GM23248 (cell line): ENCODE measurements around the gene NEURL4. TPM values are rescaled to one million over a fixed set of nuclear protein-coding genes. Genes with fewer than 3 reads are reported as not detected.

Experiments
- DNase-seq: peaks from one replicate; pipeline ENCODE4 v3.0.0-alpha.2; 2015
- H2AFZ ChIP-seq: fragments of 200-600 bp; sonication (generic); 2 replicates; pipeline ENCODE4 v1.6.1; 2016; ENCODE audit warnings: antibody characterized with exemption
- H3F3A ChIP-seq: fragments of 200-600 bp; sonication (generic); 2 replicates; pipeline ENCODE4 v1.6.1; 2016; ENCODE audit warnings: mild to moderate bottlenecking, antibody characterized with exemption, mixed run types; ENCODE audit not compliant: insufficient read depth
- H3K27ac ChIP-seq: fragments of 200-600 bp; sonication (generic); 2 replicates; pipeline ENCODE4 v1.5.1; 2016; ENCODE audit warnings: mild to moderate bottlenecking
- H3K27me3 ChIP-seq: fragments of 200-600 bp; sonication (generic); replicated peaks from 2 replicates; pipeline ENCODE4 v1.6.1; 2016; ENCODE audit warnings: mild to moderate bottlenecking; ENCODE audit not compliant: insufficient read depth
- H3K36me3 ChIP-seq: fragments of 200-600 bp; sonication (generic); 2 replicates; pipeline ENCODE4 v1.6.1; 2016; ENCODE audit warnings: low read depth, mild to moderate bottlenecking
- H3K4me1 ChIP-seq: fragments of 200-600 bp; sonication (generic); 2 replicates; pipeline ENCODE4 v1.6.1; 2016; ENCODE audit warnings: mild to moderate bottlenecking; ENCODE audit not compliant: insufficient read depth
- H3K4me2 ChIP-seq: fragments of 200-600 bp; sonication (generic); one replicate; pipeline ENCODE4 v1.6.1; 2016; ENCODE audit warnings: mild to moderate bottlenecking; ENCODE audit not compliant: unreplicated experiment
- H3K4me3 ChIP-seq: fragments of 200-600 bp; sonication (generic); 2 replicates; pipeline ENCODE4 v1.5.1; 2016; ENCODE audit warnings: mild to moderate bottlenecking
- H3K79me2 ChIP-seq: fragments of 200-600 bp; sonication (generic); 2 replicates; pipeline ENCODE4 v1.6.1; 2016; ENCODE audit warnings: mild to moderate bottlenecking; ENCODE audit not compliant: insufficient read depth
- H3K9ac ChIP-seq: fragments of 200-600 bp; sonication (generic); 2 replicates; pipeline ENCODE4 v1.6.1; 2016; ENCODE audit warnings: mild to moderate bottlenecking
- H3K9me2 ChIP-seq: fragments of 200-600 bp; sonication (generic); 2 replicates; pipeline ENCODE4 v1.6.1; 2016; ENCODE audit warnings: mixed run types, mild to moderate bottlenecking, moderate library complexity; ENCODE audit not compliant: insufficient read depth
- H3K9me3 ChIP-seq: fragments of 200-600 bp; sonication (generic); one replicate; pipeline ENCODE4 v1.6.1; 2017; ENCODE audit warnings: low read depth
- H4K20me1 ChIP-seq: fragments of 200-600 bp; sonication (generic); 2 replicates; pipeline ENCODE4 v1.6.0; 2016; ENCODE audit not compliant: insufficient read depth
- EZH2 ChIP-seq: fragments of 200-600 bp; sonication (generic); IDR thresholded peaks from 2 replicates; pipeline ENCODE4 v1.6.1; 2018; ENCODE audit warnings: antibody characterized with exemption, mild to moderate bottlenecking; ENCODE audit not compliant: insufficient read depth, poor library complexity, severe bottlenecking
- EZH2phosphoT487 ChIP-seq: fragments of 200-600 bp; sonication (generic); IDR thresholded peaks from 2 replicates; pipeline ENCODE4 v1.6.1; 2018; ENCODE audit warnings: antibody characterized with exemption, moderate library complexity, mild to moderate bottlenecking, low read depth; ENCODE audit not compliant: insufficient read depth
- WGBS, 2 experiments: methylation state at CpG; one replicate each; pipeline ENCODE4 v1.1.6; 2015 to 2017; ENCODE audit warnings: low lambda C conversion rate in 2 of 2, low coverage in 1 of 2; ENCODE audit errors: missing lambda C conversion rate in 2 of 2; 5-methylcytosine and 5-hydroxymethylcytosine counted together
- in situ Hi-C: fragments of 300-500 bp; cut with MboI; formaldehyde crosslinking; loops from 2 replicates; pipeline ENCODE4 v1.15.0; 2020
- polyA plus RNA-seq: library from polyadenylated mRNA; unstranded; fragments of >200 nt; fragmentation: Nextera tagmentation; extraction: Ambion mirVana; gene quantifications from 2 replicates; pipeline ENCODE4 v1.2.1, GENCODE V29; 2016
- total RNA-seq: library from RNA; depleted of rRNA; stranded (reverse); fragments of >200 nt; shearing (Covaris generic); gene quantifications from 2 replicates; pipeline ENCODE4 v1.2.3, GENCODE V29; 2014

NEURL4 gene
- total and polyA plus RNA-seq, 2 experiments from 2014 or later, result 2.0 to 12.8 TPM

DNA sequence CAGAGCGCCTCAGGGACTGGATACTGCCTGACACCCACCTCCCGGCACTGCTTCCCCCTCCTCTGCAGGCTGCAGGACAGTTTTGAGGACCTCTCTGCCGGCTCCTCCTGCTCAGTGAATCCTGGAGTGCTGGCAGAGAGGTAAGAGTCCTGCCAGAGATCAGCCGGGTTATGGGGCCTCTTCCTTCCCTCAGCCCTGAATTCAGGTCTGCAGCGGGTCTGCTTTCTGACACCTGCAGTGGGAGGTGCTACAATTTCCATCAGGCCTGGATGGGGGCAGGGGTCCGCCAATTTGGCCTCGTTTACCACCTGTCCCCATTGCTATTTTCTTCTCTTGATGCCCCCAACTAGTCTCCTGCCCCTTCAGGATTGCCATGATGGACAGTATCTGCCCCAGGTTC, 3.0 kb upstream of the NEURL4 start:
- no peak overlapping the region for H3K4me2 ChIP-seq
- in situ Hi-C loops, result no loop called here
- 57 to 60% methylated on average over 7 of the region's 7 CpGs for WGBS, 2 experiments

DNA sequence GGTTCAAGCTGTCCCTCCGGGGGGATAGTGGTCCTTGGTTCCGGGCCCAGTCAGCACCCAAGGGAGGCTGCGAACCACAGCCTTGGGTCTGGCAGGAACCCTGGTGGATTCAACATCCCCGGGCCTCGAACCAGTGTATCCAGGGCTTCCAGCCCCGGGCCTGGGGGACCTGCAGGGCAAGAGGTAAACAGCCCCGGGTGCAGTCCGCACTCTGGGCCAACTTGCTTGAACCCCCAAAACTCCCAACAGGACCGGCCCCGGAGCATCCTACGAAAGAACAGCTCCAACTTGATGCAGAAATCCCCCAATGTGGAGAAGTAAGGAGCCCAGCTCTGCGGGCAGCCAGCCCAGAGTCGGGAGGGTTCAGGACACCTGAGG, 1.5 kb upstream of the NEURL4 start:
- WGBS, 2 experiments, result 36 to 39% methylated on average over 13 of the region's 13 CpGs
- H3K4me2 ChIP-seq, result peak overlapping the region; percentile 88
- peaks cover 21% of the 10 kb centered on the region for H3K79me2 ChIP-seq
- H3K27me3 ChIP-seq, result no peaks in the 10 kb centered on the region
- DNase-seq, result no peak
- no peak for TF ChIP-seq EZH2
- TF ChIP-seq EZH2phosphoT487, result no peak
- no peaks in the 10 kb centered on the region for H3K9me3 ChIP-seq
- no peaks in the 10 kb centered on the region for H3F3A ChIP-seq
- in situ Hi-C loops, result no loop called here
- peak overlapping the region; percentile 10; the same call in 1 of the 2 replicates for H3K9ac ChIP-seq
- no peaks in the 10 kb centered on the region for H4K20me1 ChIP-seq
- peak overlapping the region; percentile 83 for H3K4me3 ChIP-seq
- H2AFZ ChIP-seq, result peak overlapping the region; percentile 87
- H3K4me1 ChIP-seq, result peaks cover 7% of the 10 kb centered on the region; the same call in 1 of the 2 replicates
- H3K36me3 ChIP-seq, result no peaks in the 10 kb centered on the region
- H3K27ac ChIP-seq, result no peak overlapping the region
- no peaks in the 10 kb centered on the region for H3K9me2 ChIP-seq

More for the DNA sequence above, 3.0 kb upstream of the NEURL4 start:
- Histone ChIP-seq H3K9me2 (no peaks in the 10 kb centered on the region), H3K4me3 (no peak overlapping the region), H3K27me3 (no peaks in the 10 kb centered on the region), H3K9me3 (no peaks in the 10 kb centered on the region), H3K36me3 (no peaks in the 10 kb centered on the region), H3F3A (no peaks in the 10 kb centered on the region), H3K27ac (no peak overlapping the region), H3K79me2 (peaks cover 18% of the 10 kb centered on the region), H3K9ac (no peak overlapping the region), H4K20me1 (no peaks in the 10 kb centered on the region), H3K4me1 (peaks cover 7% of the 10 kb centered on the region; the same call in 1 of the 2 replicates), H2AFZ (no peak overlapping the region)
- no peak for DNase-seq
- TF ChIP-seq EZH2phosphoT487 (no peak), EZH2 (no peak)

- Histone ChIP-seq H3K27ac (peak overlapping the region; percentile 60), H3K4me2 (peak overlapping the region; percentile 88), H3K9ac (peak overlapping the region; percentile 80), H2AFZ (peak overlapping the region; percentile 87), H3K4me1 (peaks cover 7% of the 10 kb centered on the region; the same call in 1 of the 2 replicates), H4K20me1 (no peaks in the 10 kb centered on the region), H3K9me3 (no peaks in the 10 kb centered on the region), H3K4me3 (peak overlapping the region; percentile 83), H3K27me3 (no peaks in the 10 kb centered on the region), H3F3A (no peaks in the 10 kb centered on the region), H3K36me3 (no peaks in the 10 kb centered on the region), H3K79me2 (peaks cover 21% of the 10 kb centered on the region), H3K9me2 (no peaks in the 10 kb centered on the region)
- in situ Hi-C loops, result no loop called here
- no peak for TF ChIP-seq EZH2
- no peak for TF ChIP-seq EZH2phosphoT487
- DNase-seq, result peak; percentile 88
- WGBS, 2 experiments, result 0 to 2% methylated on average over 23 to 33 of the region's 34 CpGs
Observed at GRCh38 chr17:7329997-7330637, 982 bp upstream of the NEURL4 start.

DNA sequence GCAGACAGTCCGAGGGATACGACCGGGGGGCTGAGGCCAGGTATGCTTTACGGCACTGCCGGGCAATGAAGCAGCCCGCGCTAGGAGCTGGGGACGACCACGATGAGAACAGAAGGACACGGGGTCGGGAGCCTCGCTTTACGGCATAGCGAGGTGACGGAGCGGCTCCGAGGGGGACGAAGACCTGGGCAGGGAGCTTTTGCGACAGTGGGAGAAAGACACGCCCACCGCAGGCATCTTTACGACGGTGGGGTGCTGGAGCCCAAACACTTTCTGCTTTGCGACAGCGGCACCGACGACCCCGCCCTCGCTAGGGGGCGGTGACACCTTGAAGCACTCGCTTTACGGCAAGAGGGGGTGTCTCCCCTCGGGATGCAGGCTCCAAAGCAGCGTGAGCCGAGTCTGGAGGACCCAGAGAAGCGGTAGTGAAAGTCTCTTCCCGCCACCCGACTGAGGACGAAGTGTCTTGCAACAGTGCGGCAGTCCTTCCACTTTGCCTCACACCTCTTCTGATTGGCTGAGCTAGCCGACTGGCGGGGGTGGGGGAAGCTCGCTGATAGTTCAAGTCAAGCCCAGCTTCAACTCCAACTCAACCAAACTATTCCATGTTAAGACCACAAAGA, 350 bp upstream of the NEURL4 start:
- Histone ChIP-seq H3K9me2 (no peaks in the 10 kb centered on the region), H3K4me1 (peaks cover 7% of the 10 kb centered on the region; the same call in 1 of the 2 replicates), H3K36me3 (no peaks in the 10 kb centered on the region; the same call in 1 of the 2 replicates), H3K27ac (peak overlapping the region; percentile 60), H3K79me2 (peaks cover 21% of the 10 kb centered on the region), H3K4me2 (peak overlapping the region; percentile 88), H3K4me3 (peak overlapping the region; percentile 83), H3K9me3 (no peaks in the 10 kb centered on the region), H2AFZ (peak overlapping the region; percentile 87), H4K20me1 (no peaks in the 10 kb centered on the region), H3K9ac (peak overlapping the region; percentile 80), H3K27me3 (no peaks in the 10 kb centered on the region), H3F3A (no peaks in the 10 kb centered on the region)
- in situ Hi-C loops, result no loop called here
- TF ChIP-seq EZH2 (no peak), EZH2phosphoT487 (no peak)
- DNase-seq, result peak; percentile 98
- WGBS, 2 experiments, result 0% methylated on average over 41 to 43 of the region's 43 CpGs
